GM11168 (cell line): Measurements from ENCODE around the gene RAET1G.
"Not testable (repeated sequence)": the region's sequence is repeated elsewhere in the genome, so short reads cannot be mapped to it uniquely, and the experiment has no call there.

Source experiments
- in situ Hi-C: fragments of 300-500 bp; cut with MboI; formaldehyde crosslinking; loops from one replicate; pipeline ENCODE4 v1.12.0; 2022; ENCODE audit warnings: low sequenced_read_pairs; ENCODE audit not compliant: unreplicated experiment

Gene RAET1G, protein sequence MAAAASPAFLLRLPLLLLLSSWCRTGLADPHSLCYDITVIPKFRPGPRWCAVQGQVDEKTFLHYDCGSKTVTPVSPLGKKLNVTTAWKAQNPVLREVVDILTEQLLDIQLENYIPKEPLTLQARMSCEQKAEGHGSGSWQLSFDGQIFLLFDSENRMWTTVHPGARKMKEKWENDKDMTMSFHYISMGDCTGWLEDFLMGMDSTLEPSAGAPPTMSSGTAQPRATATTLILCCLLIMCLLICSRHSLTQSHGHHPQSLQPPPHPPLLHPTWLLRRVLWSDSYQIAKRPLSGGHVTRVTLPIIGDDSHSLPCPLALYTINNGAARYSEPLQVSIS

DNA sequence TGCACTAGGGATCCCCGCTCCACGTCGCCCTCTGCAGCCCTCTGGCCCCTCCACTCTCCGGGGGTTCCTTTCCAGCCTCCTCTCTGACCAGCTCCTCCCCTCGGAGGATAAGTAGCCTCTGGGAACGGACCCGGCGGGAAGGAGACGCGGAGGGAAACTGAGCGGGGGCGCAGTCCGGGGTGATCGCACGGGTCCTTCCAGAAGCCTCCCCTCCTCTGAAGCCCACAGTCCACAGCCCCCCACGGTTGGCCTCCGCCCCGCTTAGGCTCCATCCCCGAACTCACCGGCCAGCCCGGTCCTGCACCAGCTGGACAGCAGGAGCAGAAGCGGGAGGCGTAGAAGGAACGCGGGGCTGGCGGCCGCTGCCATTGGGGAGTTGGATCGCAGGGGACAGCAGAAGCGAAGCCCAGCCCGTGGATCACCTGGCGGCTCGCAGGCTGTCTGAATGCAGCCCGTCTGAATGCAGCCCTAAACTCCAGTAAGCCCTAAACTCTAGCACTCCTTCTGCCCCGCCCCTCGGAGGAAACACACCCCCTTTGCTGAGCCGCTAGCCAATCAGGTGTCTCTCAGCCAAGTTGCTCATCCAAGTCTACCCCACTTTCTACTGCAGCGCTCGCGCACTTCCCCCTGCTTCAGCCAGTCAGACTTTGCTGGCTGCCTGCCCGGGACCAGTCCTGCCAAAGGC is at the start of gene RAET1G:
RAET1G (minus strand) TSS at position 480 of the 685 bp plus-strand sequence; CDS start at position 369, 111 bp downstream.
- in situ Hi-C loops = no loop called here

DNA sequence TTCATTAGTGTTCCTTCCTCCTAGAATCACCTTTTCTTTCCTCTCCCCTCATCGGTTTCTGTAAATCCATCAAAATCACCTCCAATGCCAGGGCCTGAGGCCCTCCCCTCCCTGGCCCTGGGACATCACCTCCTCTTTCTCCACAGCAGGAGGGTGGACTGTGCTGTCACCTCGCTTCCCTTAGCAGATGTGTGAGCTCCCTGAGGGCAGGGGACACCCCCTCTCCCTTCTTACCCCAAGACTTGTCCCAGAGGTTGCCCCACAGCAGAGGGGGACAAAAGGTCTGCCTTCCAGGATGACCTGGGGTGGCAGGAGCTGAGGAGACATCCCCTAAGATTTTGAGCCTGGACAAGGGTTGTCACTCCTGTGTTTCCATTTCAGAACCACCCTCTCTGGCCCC is 46.7 kb upstream of the RAET1G start:
- in situ Hi-C loops = no loop called here

DNA sequence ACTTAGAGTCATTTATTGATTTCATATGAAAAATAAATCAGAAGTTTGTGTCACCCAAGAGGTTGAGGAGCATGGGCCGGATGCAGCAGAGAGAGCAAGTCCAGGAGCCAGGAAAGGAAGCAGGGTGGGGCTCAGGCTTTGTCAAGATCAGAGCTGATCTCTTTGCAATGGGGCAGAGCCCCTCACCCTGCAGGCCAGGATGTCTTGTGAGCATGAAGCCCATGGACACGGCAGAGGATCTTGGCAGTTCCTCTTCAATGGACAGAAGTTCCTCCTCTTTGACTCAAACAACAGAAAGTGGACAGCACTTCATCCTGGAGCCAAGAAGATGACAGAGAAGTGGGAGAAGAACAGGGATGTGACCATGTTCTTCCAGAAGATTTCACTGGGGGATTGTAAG is 46.0 kb upstream of the RAET1G start:
- in situ Hi-C loops = not testable (repeated sequence)

DNA sequence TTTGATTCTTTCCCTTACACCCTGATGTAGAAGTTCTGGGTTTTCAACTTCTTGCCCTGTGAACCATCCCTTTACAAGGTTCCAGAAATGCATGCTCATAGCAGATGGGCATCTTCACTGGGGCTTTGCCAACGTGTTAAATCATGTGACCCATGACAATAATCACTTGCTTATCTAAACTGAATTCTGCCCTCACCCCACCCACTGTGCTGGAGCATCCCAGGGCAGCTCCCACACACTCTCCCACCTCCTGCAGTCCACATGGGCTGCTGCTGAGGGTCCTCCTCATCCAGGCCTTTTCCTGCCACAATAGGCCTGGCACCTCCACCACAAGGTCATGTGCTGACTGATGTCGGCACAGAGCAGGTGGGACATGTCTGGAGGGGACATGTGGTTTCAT is 45.1 kb upstream of the RAET1G start:
- in situ Hi-C loops = not testable (repeated sequence)

DNA sequence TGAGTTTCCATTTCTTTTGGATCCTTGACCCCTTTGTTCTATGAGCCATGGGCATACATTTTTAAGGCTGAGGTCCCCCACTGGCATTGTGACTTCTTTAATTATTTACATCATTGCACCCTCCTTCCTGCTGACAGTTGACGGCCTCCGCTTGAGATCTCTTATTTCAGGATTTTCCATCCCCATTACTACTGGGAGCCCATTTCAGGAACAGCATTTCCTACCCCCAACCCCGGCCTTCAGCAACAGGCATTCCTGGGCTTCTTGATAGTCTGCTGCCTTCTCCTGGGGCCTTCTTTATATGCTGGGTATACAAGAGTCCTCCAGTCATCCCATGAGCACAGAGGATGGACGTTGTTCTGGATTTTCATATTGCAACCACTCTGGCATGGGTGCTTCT is 44.7 kb upstream of the RAET1G start:
- in situ Hi-C loops = no loop called here

DNA sequence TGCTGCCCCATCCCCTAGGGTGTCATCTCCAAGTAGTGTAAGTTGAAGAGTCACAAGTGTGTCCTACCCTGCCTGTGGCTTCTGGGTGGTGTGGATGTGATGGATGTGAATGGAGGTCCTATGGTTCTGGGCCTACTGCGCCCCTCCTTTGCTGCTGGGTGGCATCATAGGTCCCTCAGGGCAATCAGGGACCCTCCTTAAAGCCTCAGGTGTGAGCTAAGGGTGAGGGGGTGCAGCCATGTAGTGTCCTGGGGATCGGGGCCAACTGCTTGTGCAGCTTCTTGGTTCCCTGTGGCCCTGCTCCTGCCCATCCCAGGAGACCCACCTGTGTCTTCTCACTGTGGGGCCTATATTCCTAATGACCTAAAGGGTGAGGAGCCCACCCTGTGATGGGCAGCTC is 43.4 kb upstream of the RAET1G start:
- in situ Hi-C loops = not testable (repeated sequence)

DNA sequence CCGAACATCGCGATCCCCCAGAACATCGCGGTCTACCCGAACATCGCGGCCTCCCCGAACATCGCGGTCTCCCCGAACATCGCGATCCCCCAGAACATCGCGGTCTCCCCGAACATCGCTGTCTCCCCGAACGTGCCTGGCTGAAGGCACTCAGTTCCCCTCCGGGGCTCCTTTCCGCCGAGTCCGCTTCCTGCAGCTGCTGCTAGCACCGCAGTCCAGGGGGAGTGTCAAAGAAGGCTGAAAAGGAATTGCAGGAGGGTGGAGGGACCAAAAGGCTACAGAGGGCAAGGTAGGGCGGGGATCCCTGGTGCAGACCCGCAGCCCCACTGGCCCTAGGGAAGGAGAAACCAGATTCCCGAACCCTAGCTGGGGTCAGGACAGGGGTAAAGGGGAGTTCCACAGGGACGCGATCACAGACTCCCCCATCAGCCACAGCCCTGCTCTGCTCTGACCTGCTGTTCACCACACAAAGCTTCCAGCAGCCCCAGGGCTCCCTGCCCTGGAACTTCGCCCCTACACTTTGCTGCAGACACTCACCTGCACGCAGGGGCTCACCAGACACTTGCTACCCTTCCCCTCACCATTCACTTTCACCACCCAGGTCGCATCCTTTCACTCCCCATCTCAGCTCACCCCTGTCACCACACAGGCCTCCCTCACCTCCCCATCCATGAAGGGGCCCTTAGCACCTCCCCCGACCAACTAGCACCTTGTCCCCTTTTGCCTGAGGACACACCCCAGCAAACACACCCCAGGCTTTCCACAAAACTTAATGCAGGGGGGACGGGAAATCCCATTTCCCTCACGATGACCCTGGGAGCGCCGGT is 42.5 kb upstream of the RAET1G start:
- in situ Hi-C loops = no loop called here

DNA sequence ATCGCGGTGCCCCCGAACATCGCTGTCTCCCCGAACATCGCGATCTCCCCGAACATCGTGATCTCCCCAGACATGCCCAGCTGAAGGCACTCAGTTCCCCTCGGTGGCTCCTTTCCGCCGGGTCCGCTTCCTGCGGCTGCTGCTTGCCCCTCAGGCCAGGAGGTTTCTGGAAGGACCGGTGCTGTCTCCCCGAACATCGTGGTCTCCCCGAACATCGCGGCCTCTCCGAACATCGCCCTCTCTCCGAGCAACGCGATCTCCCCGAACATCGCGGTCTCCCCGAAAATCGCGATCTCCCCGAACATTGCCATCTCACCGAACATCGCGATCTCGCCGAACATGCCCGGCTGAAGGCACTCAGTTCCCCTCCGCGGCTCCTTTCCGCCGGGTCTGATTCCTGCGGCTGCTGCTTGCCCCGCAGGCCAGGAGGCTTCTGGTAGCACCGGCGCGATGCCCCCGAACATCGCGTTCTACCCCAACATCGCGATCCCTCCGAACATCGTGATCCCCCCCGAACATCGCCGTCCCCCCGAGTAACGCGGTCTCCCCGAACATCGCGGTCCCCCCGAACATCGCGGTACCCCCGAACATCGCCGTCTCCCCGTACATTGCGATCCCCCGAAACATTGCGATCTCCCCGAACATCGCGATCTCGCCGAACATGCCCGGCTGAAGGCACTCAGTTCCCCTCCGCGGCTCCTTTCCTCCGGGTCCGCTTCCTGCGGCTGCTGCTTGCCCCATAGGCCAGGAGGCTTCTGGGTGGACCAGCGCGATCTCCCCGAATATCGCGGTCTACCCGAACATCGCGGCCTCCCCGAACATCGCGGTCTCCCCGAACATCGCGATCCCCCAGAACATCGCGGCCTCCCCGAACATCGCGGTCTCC is 41.6 kb upstream of the RAET1G start:
- in situ Hi-C loops = no loop called here

DNA sequence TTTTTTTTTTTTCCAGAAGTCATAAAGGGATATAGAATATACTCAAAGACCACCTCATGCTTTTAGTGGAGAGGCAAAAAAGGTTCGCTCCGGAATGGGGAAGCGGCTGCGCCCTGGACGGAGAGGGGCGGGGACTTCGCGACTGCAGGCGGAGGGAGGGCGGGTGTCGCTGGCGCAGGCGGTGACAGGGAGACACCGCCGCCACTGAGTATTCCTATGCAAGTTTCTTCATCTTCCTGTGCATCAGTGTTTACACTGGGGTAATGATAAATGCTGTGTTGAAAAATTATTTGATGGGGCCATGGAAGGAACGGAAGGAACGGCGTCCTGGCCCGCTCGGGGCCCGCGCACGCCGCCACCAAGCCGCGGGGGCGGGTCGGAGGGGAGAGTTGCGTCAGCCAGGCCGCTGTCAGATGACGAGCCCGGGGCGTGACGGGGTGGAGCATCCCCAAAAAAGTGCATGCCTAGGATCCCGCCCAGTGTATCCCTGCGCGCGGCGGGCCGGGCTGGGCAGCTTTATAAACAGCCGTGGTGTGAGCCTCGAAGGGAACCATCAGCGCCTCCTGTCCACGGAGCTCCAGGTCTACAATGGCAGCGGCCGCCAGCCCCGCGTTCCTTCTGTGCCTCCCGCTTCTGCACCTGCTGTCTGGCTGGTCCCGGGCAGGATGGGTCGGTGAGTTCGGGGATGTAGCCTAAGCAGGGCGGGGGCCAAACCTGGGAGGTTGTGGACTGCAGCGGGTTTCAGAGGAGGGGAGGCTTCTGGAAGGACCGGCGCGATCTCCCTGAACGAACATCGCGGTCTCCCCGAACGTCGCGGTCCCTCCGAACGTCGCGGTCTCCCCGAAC is 40.8 kb upstream of the RAET1G start, which contains the start of gene ULBP1:
ULBP1 (plus strand) TSS at position 482 of the 846 bp plus-strand sequence; CDS start at position 589, 107 bp downstream.
- in situ Hi-C loops = no loop called here

DNA sequence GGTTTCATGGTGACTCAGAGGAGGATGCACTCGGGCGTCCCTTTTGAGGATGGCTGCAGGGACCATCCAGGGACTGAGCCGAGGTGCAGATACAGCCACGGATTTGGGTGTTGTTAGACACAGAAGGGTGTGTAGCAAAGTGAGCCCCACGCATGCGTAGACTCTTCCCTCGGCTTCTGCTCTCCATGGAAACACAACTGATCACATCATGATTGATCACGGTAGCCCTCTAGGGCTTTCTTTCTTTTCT is 40.2 kb upstream of the RAET1G start:
- in situ Hi-C loops = no loop called here

DNA sequence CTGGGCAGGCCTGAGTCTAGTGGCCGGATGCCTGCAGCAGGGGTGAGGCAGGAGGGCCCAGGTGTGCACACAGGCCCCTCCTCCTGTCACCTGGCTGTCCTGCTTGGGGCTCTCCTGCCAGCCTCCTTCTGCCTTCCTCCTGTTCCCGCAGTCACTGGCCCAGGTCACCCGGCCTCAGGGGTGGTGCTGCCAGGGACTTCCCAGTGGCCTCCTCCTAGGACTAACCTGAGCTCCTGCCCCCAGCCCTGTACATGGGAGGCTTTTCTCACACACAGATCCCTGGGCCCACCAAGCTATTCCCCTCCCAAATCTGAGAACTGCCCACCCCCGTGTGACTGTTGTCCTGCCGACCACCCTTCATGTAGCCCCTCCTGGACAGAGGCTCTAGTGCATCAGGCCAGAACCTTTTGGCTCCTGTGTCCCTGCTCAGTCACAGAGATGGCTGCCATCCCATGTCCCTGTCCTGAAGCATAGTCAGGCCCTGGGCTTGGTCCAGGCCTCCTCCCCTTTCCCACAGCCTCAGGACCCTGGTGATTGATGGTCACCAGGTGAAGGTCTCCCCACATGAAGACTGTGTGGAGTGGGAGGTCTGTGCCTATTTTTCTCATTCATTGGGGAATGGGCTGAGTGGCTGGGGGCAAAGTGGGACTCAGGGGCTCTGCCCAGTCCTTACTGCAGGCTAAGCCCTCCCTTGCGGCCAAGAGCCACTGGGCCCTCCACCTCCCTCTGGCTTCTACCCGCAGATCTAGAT is 39.7 kb upstream of the RAET1G start:
- in situ Hi-C loops = no loop called here

DNA sequence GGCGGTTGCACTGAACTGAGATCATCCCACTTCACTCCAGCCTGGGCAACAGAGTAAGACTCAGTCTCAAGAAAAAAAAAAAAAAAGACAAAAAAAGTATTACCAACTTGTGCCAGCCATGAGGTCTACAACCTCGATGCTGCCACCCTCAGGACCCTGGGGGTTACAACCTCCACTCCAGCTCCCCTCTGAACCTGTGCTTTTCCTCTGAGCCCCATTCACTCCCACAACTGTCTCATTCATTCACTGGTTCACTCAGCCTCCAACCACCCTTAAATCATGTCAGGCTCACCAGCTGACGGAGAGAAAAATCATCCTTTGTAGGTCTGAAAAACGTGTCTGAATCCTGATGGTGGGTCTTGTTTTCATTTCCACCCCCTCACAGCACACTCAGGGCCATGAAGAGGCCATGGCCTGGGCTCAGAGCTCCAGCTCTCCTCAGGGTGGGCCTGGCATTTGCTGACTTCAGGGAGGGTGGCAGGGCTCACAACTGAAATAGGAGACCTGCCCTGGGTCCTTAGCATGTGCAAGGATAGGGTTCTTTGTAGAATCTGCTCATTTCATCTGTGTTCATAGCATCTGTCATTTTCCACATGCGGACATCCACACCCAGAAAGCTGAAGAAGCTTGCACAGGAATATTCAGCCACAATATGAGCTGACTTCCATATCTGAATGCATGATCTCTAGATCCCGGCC is 39.0 kb upstream of the RAET1G start:
- in situ Hi-C loops = no loop called here

DNA sequence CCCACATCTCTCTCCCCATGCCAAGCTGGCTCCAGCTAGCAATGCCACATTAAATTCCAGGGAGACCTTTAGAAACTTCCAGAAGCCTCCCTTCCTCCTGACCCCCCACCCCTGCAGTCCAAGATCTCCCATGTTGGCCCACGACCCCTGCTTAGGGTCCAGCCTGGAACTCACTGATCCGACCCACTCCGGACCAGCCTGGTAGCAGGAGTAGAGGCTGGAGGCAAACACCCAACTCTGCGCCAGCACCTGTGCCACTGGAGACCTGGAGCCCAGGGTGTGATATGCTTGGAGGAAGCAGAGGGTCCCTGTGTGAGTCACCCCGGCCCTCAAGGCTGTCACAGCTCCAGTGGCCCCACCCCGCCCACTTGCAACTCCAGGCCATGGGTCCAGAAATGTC is 37.6 kb upstream of the RAET1G start:
- in situ Hi-C loops = no loop called here

DNA sequence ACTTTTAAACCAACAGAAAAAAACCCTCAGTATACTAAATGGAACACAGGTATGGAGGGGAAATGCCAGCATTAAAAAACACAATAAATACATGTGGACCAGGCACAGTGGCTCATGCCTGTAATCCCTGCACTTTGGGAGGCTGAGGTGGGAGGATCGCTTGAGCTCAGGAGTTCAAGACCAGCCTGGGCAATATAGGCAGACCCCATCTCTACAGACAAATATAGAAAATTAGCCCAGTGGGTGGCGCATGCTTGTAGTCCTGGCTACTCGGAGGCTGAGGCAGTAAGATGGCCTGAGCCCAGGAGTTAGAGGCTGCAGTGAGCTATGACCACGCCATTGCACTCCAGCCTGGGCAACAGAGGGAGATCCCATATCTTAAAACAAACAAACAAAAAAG is 36.9 kb upstream of the RAET1G start:
- in situ Hi-C loops = not testable (repeated sequence)

DNA sequence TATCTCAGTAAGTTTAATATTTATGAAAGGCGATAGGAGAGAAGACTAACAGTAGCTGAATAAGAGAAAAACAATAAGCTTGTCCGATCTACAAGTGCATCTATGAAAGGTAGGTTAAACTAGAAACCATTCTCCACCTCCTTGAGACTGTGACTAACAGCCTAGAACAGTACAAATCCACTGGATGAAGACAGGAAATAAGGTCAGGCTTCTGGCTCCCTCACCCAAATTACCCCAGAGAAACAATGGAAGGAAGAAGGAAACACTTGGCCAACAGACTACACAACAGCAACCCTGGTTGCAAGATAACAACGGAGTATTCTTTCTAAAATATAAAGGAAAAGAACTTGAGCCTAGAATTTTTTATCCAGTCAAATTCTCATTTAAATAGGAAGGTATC is 35.2 kb upstream of the RAET1G start:
- in situ Hi-C loops = not testable (repeated sequence)

DNA sequence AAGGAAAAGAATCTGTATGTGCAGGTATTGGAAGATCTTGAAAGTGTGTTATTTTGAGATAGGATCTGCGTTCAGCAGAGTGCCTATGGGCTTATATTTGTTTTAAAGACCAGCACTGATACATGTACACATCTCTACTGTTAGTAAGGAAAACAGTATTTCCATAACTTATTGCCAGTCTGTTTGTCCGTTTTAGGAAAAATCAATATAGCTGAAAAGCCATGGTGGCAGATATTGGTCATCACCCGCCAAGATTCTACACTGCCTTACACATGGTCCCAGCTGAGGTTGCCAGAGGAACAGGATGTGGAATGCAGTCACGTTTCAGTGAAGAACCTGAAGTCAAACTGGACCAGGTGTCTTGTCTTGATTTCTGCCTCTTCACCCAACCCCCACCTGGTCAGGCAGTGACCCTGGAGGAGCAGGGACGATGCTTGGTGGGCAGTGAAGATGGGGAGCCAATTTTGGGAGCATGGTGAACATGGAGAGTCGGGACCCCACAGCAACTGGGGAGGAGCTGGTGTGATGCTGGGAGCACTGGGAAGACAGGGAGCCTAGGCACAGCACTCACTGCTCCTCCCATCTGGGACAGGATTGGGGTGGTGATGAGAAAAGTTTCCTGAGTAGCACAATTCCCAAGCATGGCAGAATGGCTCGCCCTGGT is 32.9 kb upstream of the RAET1G start:
- in situ Hi-C loops = not testable (repeated sequence)

DNA sequence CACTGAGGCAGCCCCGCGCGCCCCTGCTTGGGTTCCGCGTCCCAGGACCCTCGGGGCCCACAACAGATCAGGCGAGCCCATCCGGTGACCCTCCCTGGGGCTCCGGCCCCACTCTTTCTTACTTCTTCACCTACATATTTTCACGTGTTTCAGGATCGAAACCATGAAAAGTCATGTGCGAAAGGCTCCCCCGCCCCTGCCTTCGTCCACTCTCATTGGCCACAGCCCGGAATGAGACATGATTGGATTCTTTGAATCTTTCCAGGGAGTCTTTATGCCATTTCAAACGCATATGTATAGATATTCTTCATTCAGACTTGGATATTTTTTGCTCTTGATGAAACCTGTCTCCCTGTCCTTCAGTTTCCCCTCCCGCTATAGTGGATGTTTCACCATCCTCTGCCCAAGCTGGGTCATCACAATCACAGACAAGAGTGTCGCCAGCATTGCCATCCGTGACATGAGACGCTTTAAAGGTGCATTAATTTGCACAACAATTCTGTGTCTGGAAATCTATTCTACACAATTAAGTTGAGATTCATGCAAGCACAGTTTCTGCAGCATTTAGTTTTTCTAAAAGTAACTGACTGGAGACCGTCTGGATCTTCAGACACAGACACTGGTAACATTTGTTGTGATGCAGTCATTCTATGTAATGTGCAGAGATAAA is 32.2 kb upstream of the RAET1G start:
- in situ Hi-C loops = not testable (repeated sequence)
